ENCODE results near the gene C6orf141.
A peak's percentile ranks its signal among the peaks of the same experiment; 100 is the strongest.

C6orf141 gene

DNA sequence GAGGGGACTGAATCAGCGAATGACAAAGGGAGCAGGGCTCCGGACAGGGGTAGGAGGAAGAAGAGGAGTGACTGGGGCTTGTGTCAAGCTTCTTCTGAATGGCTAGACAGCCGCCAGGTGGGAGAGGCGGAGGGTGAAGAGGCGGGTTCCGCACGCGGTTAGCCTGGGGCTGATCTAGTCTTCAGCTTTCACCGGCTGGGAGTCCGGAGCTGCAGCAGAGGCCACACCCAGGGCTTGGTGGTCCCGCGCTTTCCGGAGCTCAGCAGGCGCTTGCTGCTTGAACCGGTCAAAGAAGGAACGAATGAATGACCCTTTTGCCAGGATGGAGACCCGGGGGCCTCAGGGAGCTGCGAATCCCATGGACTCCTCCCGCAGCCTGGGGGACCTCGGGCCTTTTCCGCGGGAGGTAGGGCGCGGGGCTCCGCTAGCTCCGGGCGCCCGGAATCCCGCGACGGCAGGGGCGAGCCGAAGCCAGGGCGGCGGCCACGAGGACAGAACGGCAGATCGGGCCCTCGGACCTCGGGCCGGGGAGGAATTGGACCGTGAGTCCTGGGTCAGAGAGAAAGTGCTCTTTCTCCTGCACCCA, at the start of gene C6orf141:
C6orf141 (plus strand) TSS at position 177 of the 586 bp plus-strand sequence; CDS start at position 302, 125 bp downstream.
- DNase-seq (ENCODE audit: low read depth, low spot score) = peak; percentile 59
- Histone ChIP-seq H3K9ac (ENCODE audit: insufficient read length, low read depth) (peak within 1 kb of the TSS; percentile 89), H3K27me3 (ENCODE audit: insufficient read depth, insufficient read length) (no peaks in the 10 kb centered on the region), H3K36me3 (ENCODE audit: insufficient read depth, insufficient read length, low read length) (no peaks in the 10 kb centered on the region), H3K4me1 (ENCODE audit: insufficient read depth, insufficient read length) (no peaks in the 10 kb centered on the region), H3K9me3 (ENCODE audit: insufficient read depth, low read length) (no peaks in the 10 kb centered on the region), H3K4me3 (ENCODE audit: insufficient read length, low read depth) (peak within 1 kb of the TSS; percentile 75)
- no peak for TF ChIP-seq YY1 (IDR thresholded peaks at IDR 0.05; ENCODE audit: insufficient read depth, insufficient read length)
- no peak for TF ChIP-seq ZNF274 (IDR thresholded peaks at IDR 0.05; ENCODE audit: low read depth, low read length)
- TF ChIP-seq SUZ12 (IDR thresholded peaks at IDR 0.05; ENCODE audit: extremely low read depth, insufficient read depth, insufficient read length) = no peak

DNA sequence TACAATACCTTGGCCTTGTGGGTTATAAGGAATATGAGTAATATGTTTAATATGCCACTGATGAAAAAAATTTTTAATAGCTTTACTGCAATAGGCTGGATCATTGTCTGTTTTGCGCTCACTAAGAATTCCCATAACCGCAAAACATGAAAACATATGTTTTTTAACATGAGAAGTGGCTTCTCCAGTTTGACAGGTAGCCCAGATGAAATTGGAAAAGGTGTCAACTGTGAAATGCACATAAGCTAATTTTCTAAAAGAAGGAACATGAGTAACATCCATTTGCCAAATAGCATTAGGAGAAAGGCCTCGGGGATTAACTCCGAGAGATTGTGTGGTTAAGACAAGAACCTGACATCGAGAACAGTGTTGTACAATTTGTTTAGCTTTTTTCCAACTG, 45.8 kb upstream of the C6orf141 start:
- Histone ChIP-seq H3K27me3 (ENCODE audit: insufficient read depth, insufficient read length) (no peaks in the 10 kb centered on the region), H3K4me1 (ENCODE audit: insufficient read depth, insufficient read length) (no peaks in the 10 kb centered on the region), H3K9me3 (ENCODE audit: insufficient read depth, low read length) (0 out of 2 replicates have a peak, but pooled peaks cover 4% of the 10 kb centered on the region), H3K4me3 (ENCODE audit: insufficient read length, low read depth) (no peak overlapping the region), H3K9ac (ENCODE audit: insufficient read length, low read depth) (no peak overlapping the region), H3K36me3 (ENCODE audit: insufficient read depth, insufficient read length, low read length) (no peaks in the 10 kb centered on the region)
- TF ChIP-seq YY1 (IDR thresholded peaks at IDR 0.05; ENCODE audit: insufficient read depth, insufficient read length) = no peak
- no peak for TF ChIP-seq ZNF274 (IDR thresholded peaks at IDR 0.05; ENCODE audit: low read depth, low read length)
- no peak for TF ChIP-seq SUZ12 (IDR thresholded peaks at IDR 0.05; ENCODE audit: extremely low read depth, insufficient read depth, insufficient read length)
- DNase-seq (ENCODE audit: low read depth, low spot score) = no peak

DNA sequence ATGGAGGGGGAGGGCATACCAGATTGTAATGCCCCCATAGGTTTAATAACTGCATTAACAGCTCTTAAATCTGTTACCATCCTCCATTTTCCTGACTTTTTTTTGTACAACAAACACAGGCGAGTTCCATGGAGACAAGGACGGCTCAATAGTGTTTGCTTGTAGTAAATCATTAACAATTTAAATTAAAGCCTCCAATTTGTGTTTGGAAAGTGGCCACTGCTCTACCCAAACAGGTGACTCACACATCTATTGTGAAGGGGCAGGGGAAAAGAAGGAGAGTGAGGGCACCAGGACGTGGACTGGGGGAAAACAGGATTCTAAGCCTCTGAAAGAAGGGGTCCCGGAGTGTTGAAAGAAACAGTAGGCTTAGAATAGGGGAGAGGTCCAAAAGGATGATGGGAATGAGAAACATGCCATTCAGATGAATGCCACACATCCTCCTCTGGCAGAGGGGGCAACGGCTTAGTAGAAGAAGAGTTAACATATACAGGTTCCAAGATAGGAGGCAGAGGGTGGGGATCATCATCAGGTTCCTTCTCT, 43.8 kb upstream of the C6orf141 start:
- 0 out of 2 replicates have a peak, but pooled peaks cover 4% of the 10 kb centered on the region for H3K9me3 ChIP-seq (ENCODE audit: insufficient read depth, low read length)
- H3K4me1 ChIP-seq (ENCODE audit: insufficient read depth, insufficient read length) = no peaks in the 10 kb centered on the region
- H3K36me3 ChIP-seq (ENCODE audit: insufficient read depth, insufficient read length, low read length) = no peaks in the 10 kb centered on the region
- TF ChIP-seq SUZ12 (IDR thresholded peaks at IDR 0.05; ENCODE audit: extremely low read depth, insufficient read depth, insufficient read length) (no peak), YY1 (IDR thresholded peaks at IDR 0.05; ENCODE audit: insufficient read depth, insufficient read length) (no peak), ZNF274 (IDR thresholded peaks at IDR 0.05; ENCODE audit: low read depth, low read length) (no peak)
- no peak overlapping the region for H3K9ac ChIP-seq (ENCODE audit: insufficient read length, low read depth)
- H3K27me3 ChIP-seq (ENCODE audit: insufficient read depth, insufficient read length) = no peaks in the 10 kb centered on the region
- H3K4me3 ChIP-seq (ENCODE audit: insufficient read length, low read depth) = no peak overlapping the region
- no peak for DNase-seq (ENCODE audit: low read depth, low spot score)

DNA sequence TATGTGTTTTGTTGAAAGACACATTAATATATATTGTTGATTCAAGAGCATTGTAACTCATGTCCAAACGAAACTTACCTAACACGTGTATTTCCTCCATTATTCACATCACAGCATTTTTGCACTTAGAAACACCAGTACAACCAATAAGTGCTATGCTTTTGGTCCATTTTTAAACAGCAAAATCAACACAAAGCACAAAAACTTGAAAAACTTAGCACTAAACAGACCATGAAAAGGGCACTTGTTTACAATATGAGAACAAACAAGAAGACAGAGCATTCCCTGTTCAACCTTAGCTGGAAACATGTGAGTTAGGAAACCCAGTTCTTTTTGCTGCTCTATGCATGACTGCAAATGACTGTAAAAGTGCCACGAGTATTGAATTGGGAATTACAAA, 41.1 kb upstream of the C6orf141 start:
- H3K4me3 ChIP-seq (ENCODE audit: insufficient read length, low read depth) = no peak overlapping the region
- TF ChIP-seq SUZ12 (IDR thresholded peaks at IDR 0.05; ENCODE audit: extremely low read depth, insufficient read depth, insufficient read length) = no peak
- no peak for TF ChIP-seq ZNF274 (IDR thresholded peaks at IDR 0.05; ENCODE audit: low read depth, low read length)
- H3K4me1 ChIP-seq (ENCODE audit: insufficient read depth, insufficient read length) = no peaks in the 10 kb centered on the region
- no peaks in the 10 kb centered on the region for H3K27me3 ChIP-seq (ENCODE audit: insufficient read depth, insufficient read length)
- H3K9ac ChIP-seq (ENCODE audit: insufficient read length, low read depth) = no peak overlapping the region
- DNase-seq (ENCODE audit: low read depth, low spot score) = no peak
- H3K9me3 ChIP-seq (ENCODE audit: insufficient read depth, low read length) = 0 out of 2 replicates have a peak, but pooled peaks cover 4% of the 10 kb centered on the region
- H3K36me3 ChIP-seq (ENCODE audit: insufficient read depth, insufficient read length, low read length) = no peaks in the 10 kb centered on the region

DNA sequence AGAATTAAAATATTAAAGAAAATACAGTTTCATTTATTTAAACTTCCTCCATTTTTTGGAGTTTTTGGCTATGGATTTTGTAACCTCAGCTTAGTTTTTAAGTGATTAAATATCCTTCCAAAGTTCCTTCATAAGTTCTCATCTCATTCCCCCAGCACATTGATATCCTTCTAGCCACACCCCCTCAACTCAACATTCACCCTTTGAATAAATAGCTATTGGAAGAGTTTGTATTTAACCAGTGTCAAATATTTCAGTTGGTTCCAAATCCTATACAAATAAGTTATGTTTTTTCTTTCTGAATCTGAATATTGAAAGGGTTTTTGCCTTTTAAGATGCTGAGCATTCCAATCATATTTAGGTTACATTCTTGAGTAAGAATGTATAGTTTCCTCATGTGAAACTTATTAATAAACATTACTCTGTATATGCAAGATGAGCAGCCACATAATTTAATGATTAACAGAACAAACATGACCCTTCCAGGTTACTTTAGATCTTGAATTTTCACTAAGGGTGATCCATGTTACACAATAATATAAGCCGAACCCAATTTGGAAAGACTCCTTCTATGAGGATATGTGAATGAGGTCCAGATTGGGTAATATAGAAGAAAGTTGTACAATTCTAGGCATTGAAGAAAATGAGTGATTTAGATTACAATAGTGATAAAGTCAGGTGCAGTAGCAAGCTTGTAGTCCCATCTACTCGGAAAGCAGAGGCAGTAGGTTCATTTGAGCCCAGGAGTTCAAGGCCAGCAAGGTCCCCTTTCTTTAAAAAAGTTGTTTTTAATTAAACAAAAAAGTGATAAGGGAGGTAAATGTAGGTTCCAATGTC, 37.1 kb upstream of the C6orf141 start:
- no peak for TF ChIP-seq YY1 (IDR thresholded peaks at IDR 0.05; ENCODE audit: insufficient read depth, insufficient read length)
- TF ChIP-seq SUZ12 (IDR thresholded peaks at IDR 0.05; ENCODE audit: extremely low read depth, insufficient read depth, insufficient read length) = no peak
- TF ChIP-seq ZNF274 (IDR thresholded peaks at IDR 0.05; ENCODE audit: low read depth, low read length) = no peak
- H3K9ac ChIP-seq (ENCODE audit: insufficient read length, low read depth) = no peak overlapping the region
- H3K27me3 ChIP-seq (ENCODE audit: insufficient read depth, insufficient read length) = no peaks in the 10 kb centered on the region
- no peaks in the 10 kb centered on the region for H3K36me3 ChIP-seq (ENCODE audit: insufficient read depth, insufficient read length, low read length)
- 0 out of 2 replicates have a peak, but pooled peaks cover 3% of the 10 kb centered on the region for H3K9me3 ChIP-seq (ENCODE audit: insufficient read depth, low read length)
- H3K4me1 ChIP-seq (ENCODE audit: insufficient read depth, insufficient read length) = no peaks in the 10 kb centered on the region
- H3K4me3 ChIP-seq (ENCODE audit: insufficient read length, low read depth) = no peak overlapping the region
- no peak for DNase-seq (ENCODE audit: low read depth, low spot score)

DNA sequence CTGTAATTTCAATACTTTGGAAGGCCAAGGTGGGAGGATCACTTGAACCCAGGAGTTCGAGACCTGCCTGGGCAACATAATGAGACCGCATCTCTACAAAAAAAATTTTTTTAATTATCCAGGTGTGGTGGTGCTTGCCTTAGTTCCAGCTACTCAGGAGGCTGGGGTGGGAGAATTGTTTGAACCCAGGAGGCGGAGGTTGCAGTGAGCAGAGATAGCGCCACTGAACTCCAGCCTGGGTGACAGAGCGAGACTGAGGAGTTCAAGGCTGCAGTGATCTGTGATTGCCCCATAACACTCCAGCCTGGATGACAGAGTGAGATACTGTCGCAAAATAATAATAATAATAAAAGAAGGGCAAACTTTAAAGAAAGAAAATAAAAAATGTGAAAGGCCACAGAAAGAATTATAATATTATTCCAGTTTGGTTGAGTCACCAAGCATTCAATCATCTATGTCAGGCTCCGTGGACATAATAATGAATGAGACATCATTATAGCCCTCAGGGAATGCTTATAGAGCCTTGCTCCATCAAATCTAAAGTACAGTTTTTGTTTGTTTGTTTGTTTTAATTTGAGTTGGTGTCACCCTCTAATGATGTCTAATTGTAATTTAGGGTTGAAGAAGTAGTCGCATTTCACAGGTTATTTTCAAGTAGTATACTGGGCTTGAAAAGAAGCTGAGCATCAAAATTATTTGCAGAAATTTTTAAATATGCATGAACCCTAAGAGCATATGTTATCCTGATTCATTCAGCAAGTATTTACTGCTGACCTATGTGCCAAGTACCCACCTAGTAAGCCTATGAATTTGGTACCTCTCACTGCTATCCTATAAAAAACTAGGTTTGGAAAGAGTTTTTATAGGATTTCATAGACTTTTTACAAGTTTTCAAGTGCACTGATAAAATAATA, 35.6 kb upstream of the C6orf141 start:
- H3K36me3 ChIP-seq (ENCODE audit: insufficient read depth, insufficient read length, low read length) = no peaks in the 10 kb centered on the region

More for the DNA sequence above, 35.6 kb upstream of the C6orf141 start:
- Histone ChIP-seq H3K4me1 (ENCODE audit: insufficient read depth, insufficient read length) (no peaks in the 10 kb centered on the region), H3K4me3 (ENCODE audit: insufficient read length, low read depth) (no peak overlapping the region), H3K9ac (ENCODE audit: insufficient read length, low read depth) (no peak overlapping the region), H3K27me3 (ENCODE audit: insufficient read depth, insufficient read length) (no peaks in the 10 kb centered on the region), H3K9me3 (ENCODE audit: insufficient read depth, low read length) (no peaks in the 10 kb centered on the region)
- TF ChIP-seq ZNF274 (IDR thresholded peaks at IDR 0.05; ENCODE audit: low read depth, low read length) (no peak), YY1 (IDR thresholded peaks at IDR 0.05; ENCODE audit: insufficient read depth, insufficient read length) (no peak), SUZ12 (IDR thresholded peaks at IDR 0.05; ENCODE audit: extremely low read depth, insufficient read depth, insufficient read length) (no peak)
- DNase-seq (ENCODE audit: low read depth, low spot score) = no peak

Measured in NT2/D1 (cell line).